Measurements from ENCODE around the gene TCF3.

TCF3 gene

GRCh38 chr19:1661995-1662394, 9.6 kb upstream of the TCF3 start:
- H3K4me3 ChIP-seq (ENCODE audit: low read depth, low read length) = no peak overlapping the region
- TF ChIP-seq CTCF (IDR thresholded peaks at IDR 0.05; ENCODE audit: insufficient read depth, low read depth, low read length, missing control alignments) = no peak
- no peak for DNase-seq (ENCODE audit: low read depth)

- no peak for DNase-seq (ENCODE audit: low read depth)
- no peak for TF ChIP-seq CTCF (IDR thresholded peaks at IDR 0.05; ENCODE audit: insufficient read depth, low read depth, low read length, missing control alignments)
- no peak overlapping the region for H3K4me3 ChIP-seq (ENCODE audit: low read depth, low read length)
Measured at GRCh38 chr19:1659084-1659427, 6.6 kb upstream of the TCF3 start.

- H3K4me3 ChIP-seq (ENCODE audit: low read depth, low read length) = no peak overlapping the region
- DNase-seq (ENCODE audit: low read depth) = no peak
- TF ChIP-seq CTCF (IDR thresholded peaks at IDR 0.05; ENCODE audit: insufficient read depth, low read depth, low read length, missing control alignments) = no peak
Measured at GRCh38 chr19:1658150-1659083, 6.0 kb upstream of the TCF3 start.

- DNase-seq (ENCODE audit: low read depth) = no peak
- no peak for TF ChIP-seq CTCF (IDR thresholded peaks at IDR 0.05; ENCODE audit: insufficient read depth, low read depth, low read length, missing control alignments)
- H3K4me3 ChIP-seq (ENCODE audit: low read depth, low read length) = no peak overlapping the region
Measured at GRCh38 chr19:1657746-1658145, 5.3 kb upstream of the TCF3 start.

GRCh38 chr19:1656988-1657536, 4.6 kb upstream of the TCF3 start:
- H3K4me3 ChIP-seq (ENCODE audit: low read depth, low read length) = no peak overlapping the region
- no peak for TF ChIP-seq CTCF (IDR thresholded peaks at IDR 0.05; ENCODE audit: insufficient read depth, low read depth, low read length, missing control alignments)
- DNase-seq (ENCODE audit: low read depth) = no peak

- no peak for DNase-seq (ENCODE audit: low read depth)
- H3K4me3 ChIP-seq (ENCODE audit: low read depth, low read length) = no peak overlapping the region
- TF ChIP-seq CTCF (IDR thresholded peaks at IDR 0.05; ENCODE audit: insufficient read depth, low read depth, low read length, missing control alignments) = no peak
Measured at GRCh38 chr19:1655987-1656608, 3.7 kb upstream of the TCF3 start.
